Esophagus muscularis mucosa (tissue), 3 donors: ENCODE measurements around the gene ZNF513.

ENCODE experiments used
- POLR2A ChIP-seq: fragments of 450-650 bp; IDR thresholded peaks from one replicate; pipeline ENCODE4 v1.6.1; 2017; ENCODE audit warnings: antibody characterized with exemption, moderate library complexity, mild to moderate bottlenecking, low read depth
- POLR2AphosphoS5 ChIP-seq, 2 donors: sonication (generic); formaldehyde crosslinking; IDR thresholded peaks; one replicate each; pipeline ENCODE4 v1.6.1; 2017; ENCODE audit warnings: antibody characterized with exemption in 2 of 2
- TF ChIP-seq, protein P1 (sequence below), 3 experiments: fragments of 200-600 bp in 2 of 3; fragments of 450-650 bp in 1 of 3; sonication (generic) in 2 of 3; IDR thresholded peaks; one replicate each; pipeline ENCODE4 v1.5.1; 2017 to 2019; ENCODE audit warnings: antibody characterized with exemption in 3 of 3, mild to moderate bottlenecking in 2 of 3, moderate library complexity in 1 of 3

DNA sequence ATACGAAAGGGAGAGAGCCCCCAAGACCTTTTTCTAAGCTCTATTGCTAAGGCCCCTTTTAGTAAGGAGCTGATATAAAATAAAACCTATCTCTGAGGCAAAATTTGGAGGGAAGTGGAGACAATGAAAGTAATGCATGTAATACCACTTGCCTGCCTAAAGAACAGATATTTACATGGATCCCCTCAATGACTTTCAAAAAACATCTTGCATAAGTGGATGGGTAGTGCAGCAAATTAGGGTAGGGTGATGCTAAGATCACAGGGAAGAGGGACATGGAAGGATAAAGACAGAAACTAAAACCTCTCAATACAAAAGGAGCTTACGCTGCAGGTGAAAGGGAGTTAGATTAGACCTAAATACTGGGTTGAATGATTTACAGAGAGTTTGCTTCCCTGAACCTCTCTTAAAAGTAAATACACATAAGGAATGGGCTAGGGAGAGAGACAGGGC is 1.1 kb downstream of the ZNF513 start:
- TF ChIP-seq, protein P1, sequence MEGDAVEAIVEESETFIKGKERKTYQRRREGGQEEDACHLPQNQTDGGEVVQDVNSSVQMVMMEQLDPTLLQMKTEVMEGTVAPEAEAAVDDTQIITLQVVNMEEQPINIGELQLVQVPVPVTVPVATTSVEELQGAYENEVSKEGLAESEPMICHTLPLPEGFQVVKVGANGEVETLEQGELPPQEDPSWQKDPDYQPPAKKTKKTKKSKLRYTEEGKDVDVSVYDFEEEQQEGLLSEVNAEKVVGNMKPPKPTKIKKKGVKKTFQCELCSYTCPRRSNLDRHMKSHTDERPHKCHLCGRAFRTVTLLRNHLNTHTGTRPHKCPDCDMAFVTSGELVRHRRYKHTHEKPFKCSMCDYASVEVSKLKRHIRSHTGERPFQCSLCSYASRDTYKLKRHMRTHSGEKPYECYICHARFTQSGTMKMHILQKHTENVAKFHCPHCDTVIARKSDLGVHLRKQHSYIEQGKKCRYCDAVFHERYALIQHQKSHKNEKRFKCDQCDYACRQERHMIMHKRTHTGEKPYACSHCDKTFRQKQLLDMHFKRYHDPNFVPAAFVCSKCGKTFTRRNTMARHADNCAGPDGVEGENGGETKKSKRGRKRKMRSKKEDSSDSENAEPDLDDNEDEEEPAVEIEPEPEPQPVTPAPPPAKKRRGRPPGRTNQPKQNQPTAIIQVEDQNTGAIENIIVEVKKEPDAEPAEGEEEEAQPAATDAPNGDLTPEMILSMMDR (IDR thresholded peaks at IDR 0.05): no peak
- no peak for TF ChIP-seq POLR2A
- no peak for TF ChIP-seq POLR2AphosphoS5 (IDR thresholded peaks at IDR 0.05)
